ENCODE data around the gene TMEM131.

TMEM131 gene

GRCh38 chr2:97966545-97967215 is 29.1 kb downstream of the TMEM131 start:
- Histone ChIP-seq H3K27me3 (no peaks in the 10 kb centered on the region), H3K4me3 (no peak overlapping the region), H3K4me1 (peaks cover 0 to 44% (median 13%) of the 10 kb centered on the region in 4 donors), H3K27ac (no peak overlapping the region), H3K9me3 (no peaks in the 10 kb centered on the region), H3K36me3 (no peaks in the 10 kb centered on the region)
- TF ChIP-seq, protein P1, sequence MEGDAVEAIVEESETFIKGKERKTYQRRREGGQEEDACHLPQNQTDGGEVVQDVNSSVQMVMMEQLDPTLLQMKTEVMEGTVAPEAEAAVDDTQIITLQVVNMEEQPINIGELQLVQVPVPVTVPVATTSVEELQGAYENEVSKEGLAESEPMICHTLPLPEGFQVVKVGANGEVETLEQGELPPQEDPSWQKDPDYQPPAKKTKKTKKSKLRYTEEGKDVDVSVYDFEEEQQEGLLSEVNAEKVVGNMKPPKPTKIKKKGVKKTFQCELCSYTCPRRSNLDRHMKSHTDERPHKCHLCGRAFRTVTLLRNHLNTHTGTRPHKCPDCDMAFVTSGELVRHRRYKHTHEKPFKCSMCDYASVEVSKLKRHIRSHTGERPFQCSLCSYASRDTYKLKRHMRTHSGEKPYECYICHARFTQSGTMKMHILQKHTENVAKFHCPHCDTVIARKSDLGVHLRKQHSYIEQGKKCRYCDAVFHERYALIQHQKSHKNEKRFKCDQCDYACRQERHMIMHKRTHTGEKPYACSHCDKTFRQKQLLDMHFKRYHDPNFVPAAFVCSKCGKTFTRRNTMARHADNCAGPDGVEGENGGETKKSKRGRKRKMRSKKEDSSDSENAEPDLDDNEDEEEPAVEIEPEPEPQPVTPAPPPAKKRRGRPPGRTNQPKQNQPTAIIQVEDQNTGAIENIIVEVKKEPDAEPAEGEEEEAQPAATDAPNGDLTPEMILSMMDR (IDR thresholded peaks at IDR 0.05): no peak
- DNase-seq: no peak
- intact Hi-C loops (cut with DNase I; ENCODE audit: low total_unique reads): no loop called here

DNA sequence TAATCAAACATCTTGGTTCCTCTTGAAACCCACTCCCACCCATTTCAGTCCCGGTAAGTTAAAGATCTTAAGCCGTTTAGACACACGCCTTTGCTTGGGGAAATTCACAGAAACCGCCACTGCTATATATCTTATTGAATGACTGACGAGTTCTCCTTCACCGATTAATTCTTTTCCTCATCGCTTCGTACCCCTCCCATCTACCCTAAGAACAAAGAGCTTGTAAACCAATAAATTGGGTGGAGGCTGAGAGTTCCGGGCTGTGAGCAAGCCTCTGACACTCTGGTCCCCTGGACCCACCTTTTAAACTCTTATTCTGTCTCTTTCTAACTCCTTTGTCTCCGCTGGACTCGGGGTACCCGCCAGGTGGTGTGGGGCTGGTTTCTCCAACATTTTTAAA is 30.6 kb downstream of the TMEM131 start:
- no peak for DNase-seq
- H3K9me3 ChIP-seq: no peaks in the 10 kb centered on the region
- no peaks in the 10 kb centered on the region for H3K27me3 ChIP-seq
- TF ChIP-seq, protein P1 (IDR thresholded peaks at IDR 0.05): no peak
- intact Hi-C loops (cut with DNase I; ENCODE audit: low total_unique reads): no loop called here
- H3K27ac ChIP-seq: no peak overlapping the region
- peaks cover 0 to 36% (median 9%) of the 10 kb centered on the region in 4 donors for H3K4me1 ChIP-seq
- H3K36me3 ChIP-seq: no peaks in the 10 kb centered on the region
- H3K4me3 ChIP-seq: no peak overlapping the region

DNA sequence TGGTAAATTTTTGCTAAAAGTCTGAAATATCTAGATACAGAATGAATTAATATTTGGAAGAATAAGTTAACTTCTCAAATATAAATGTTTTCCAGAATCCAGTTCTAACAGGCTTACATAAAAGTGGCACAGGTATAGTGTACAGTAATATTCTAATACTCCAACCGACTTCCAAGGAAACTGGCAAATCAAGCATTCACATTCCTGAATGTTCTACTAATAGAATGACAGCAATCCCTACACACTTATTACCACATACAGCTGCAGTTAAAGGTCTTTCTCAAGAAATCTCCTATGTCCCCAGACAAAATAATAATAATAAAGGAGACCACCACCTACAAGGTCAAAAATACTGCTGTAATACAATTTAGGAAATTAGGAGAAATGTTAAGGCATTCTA is 31.9 kb downstream of the TMEM131 start:
- H3K27ac ChIP-seq: no peak overlapping the region
- H3K27me3 ChIP-seq: no peaks in the 10 kb centered on the region
- no peaks in the 10 kb centered on the region for H3K36me3 ChIP-seq
- DNase-seq: no peak
- TF ChIP-seq, protein P1 (IDR thresholded peaks at IDR 0.05): no peak
- H3K9me3 ChIP-seq: no peaks in the 10 kb centered on the region
- intact Hi-C loops (cut with DNase I; ENCODE audit: low total_unique reads): no loop called here
- H3K4me3 ChIP-seq: no peak overlapping the region
- peaks cover 0 to 32% (median 7%) of the 10 kb centered on the region in 4 donors for H3K4me1 ChIP-seq

DNA sequence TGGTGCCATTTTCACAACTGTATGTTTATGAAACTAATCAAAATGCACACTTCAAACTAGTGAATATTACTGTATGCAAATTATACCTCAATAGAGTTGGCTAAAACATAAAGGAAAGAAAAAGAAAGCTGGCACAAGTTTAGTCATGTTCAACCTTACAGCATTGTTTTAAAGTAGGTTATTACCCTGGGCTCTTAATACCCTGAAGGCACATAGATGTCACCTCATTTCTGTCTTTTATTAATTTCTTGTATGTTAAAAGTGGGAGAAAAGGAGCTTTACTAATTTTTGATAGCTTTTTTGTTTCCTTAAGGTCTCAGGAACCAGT is 32.7 kb downstream of the TMEM131 start:
- H3K27ac ChIP-seq: no peak overlapping the region
- intact Hi-C loops (cut with DNase I; ENCODE audit: low total_unique reads): no loop called here
- no peaks in the 10 kb centered on the region for H3K9me3 ChIP-seq
- no peaks in the 10 kb centered on the region for H3K36me3 ChIP-seq
- TF ChIP-seq, protein P1 (IDR thresholded peaks at IDR 0.05): no peak
- peaks cover 0 to 37% (median 7%) of the 10 kb centered on the region in 4 donors for H3K4me1 ChIP-seq
- no peaks in the 10 kb centered on the region for H3K27me3 ChIP-seq
- no peak overlapping the region for H3K4me3 ChIP-seq
- no peak for DNase-seq

DNA sequence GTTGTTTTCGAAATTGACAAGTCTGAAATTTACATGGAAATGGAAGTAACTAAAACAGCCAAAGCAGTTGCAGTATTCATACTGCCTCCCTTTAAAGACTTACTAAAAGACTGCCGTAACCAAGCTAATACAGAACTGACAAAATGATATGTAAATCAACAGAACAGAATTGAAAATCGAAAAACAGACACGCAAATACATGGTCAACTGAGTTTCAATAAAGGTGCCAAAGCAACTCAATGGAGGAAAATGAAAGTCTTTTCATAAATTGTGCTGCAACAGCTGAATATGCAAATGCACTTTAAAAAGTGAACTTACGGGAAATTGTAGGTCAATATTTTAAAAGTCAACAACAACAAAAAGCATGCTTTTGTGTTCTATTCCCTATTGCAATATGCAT is 34.2 kb downstream of the TMEM131 start:
- Histone ChIP-seq H3K36me3 (no peaks in the 10 kb centered on the region), H3K4me1 (peaks cover 0 to 35% (median 4%) of the 10 kb centered on the region in 4 donors), H3K27ac (no peak overlapping the region), H3K27me3 (no peaks in the 10 kb centered on the region), H3K9me3 (no peaks in the 10 kb centered on the region), H3K4me3 (no peak overlapping the region)
- TF ChIP-seq, protein P1 (IDR thresholded peaks at IDR 0.05): no peak
- DNase-seq: no peak
- intact Hi-C loops (cut with DNase I; ENCODE audit: low total_unique reads): no loop called here

DNA sequence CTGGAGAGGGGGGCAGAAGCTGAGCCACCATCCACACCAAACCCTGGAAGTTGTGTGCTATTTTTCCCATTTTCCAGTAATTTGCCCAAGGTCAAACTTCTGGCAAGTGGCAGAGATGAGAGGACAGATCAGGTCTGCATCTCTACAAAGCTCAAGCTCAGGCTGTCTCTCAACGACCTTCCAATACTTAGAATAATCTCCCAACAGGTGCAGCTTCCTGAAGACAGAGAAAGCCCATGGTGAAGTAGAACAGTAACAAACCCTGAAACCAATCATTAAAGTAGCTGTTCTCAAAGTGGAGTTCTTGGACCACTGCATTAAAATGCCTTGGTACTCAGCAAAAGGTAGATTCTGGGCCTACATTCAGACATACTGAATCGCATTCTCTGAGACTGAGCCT is 37.6 kb downstream of the TMEM131 start:
- Histone ChIP-seq H3K27me3 (no peaks in the 10 kb centered on the region), H3K4me3 (no peak overlapping the region), H3K9me3 (no peaks in the 10 kb centered on the region), H3K4me1 (peaks cover 0 to 18% (median 0%) of the 10 kb centered on the region in 4 donors), H3K36me3 (no peaks in the 10 kb centered on the region), H3K27ac (no peak overlapping the region)
- TF ChIP-seq, protein P1 (IDR thresholded peaks at IDR 0.05): no peak
- intact Hi-C loops (cut with DNase I; ENCODE audit: low total_unique reads): no loop called here
- no peak for DNase-seq

All from tibial artery (tissue), 4 donors.